GM19397 (cell line): Measurements from ENCODE around the gene APOOL.
A peak's percentile ranks its signal among the peaks of the same experiment; 100 is the strongest.
"Not testable (repeated sequence)": the region's sequence is repeated elsewhere in the genome, so short reads cannot be mapped to it uniquely, and the experiment has no call there.

ENCODE experiments used
- ATAC-seq: cut with Tn5 transposase; IDR thresholded peaks from one replicate; pipeline ENCODE4 v1.9.1; 2021; ENCODE audit warnings: mild to moderate bottlenecking, moderate library complexity; ENCODE audit not compliant: unreplicated experiment

APOOL gene

GRCh38 chrX:85003655-85004244, at the start of gene APOOL:
TSS of gene APOOL (plus strand) at chrX:85003877. CDS start at chrX:85003913, 36 bp downstream.
- ATAC-seq: peak; percentile 98

GRCh38 chrX:84956304-84956703, 47.4 kb upstream of the APOOL start:
- no peak for ATAC-seq

- no peak for ATAC-seq
These were observed 28.9 kb upstream of the APOOL start for GRCh38 chrX:84974803-84975202.

GRCh38 chrX:84991739-84992138, 11.9 kb upstream of the APOOL start:
- ATAC-seq: not testable (repeated sequence)

- no peak for ATAC-seq
These were observed 10.5 kb upstream of the APOOL start for GRCh38 chrX:84993150-84993549.

GRCh38 chrX:85001344-85001743, 2.3 kb upstream of the APOOL start:
- no peak for ATAC-seq

- no peak for ATAC-seq
These were observed 578 bp downstream of the APOOL start for GRCh38 chrX:85004255-85004654.

- no peak for ATAC-seq
These were observed 8.4 kb downstream of the APOOL start for GRCh38 chrX:85012098-85012497.

- not testable (repeated sequence) for ATAC-seq
These were observed 11.7 kb downstream of the APOOL start for GRCh38 chrX:85015351-85015750.

- no peak for ATAC-seq
These were observed 14.0 kb downstream of the APOOL start for GRCh38 chrX:85017721-85018120.

GRCh38 chrX:85018471-85018870, 14.8 kb downstream of the APOOL start:
- no peak for ATAC-seq

- no peak for ATAC-seq
These were observed 16.5 kb downstream of the APOOL start for GRCh38 chrX:85020216-85020615.

- no peak for ATAC-seq
These were observed 20.4 kb downstream of the APOOL start for GRCh38 chrX:85024044-85024443.

- ATAC-seq: no peak
These were observed 20.9 kb downstream of the APOOL start for GRCh38 chrX:85024562-85024961.

GRCh38 chrX:85026170-85026569, 22.5 kb downstream of the APOOL start:
- no peak for ATAC-seq

GRCh38 chrX:85029043-85029442, 25.4 kb downstream of the APOOL start:
- no peak for ATAC-seq

GRCh38 chrX:85031505-85031904, 27.8 kb downstream of the APOOL start:
- no peak for ATAC-seq

- ATAC-seq: no peak
These were observed 33.4 kb downstream of the APOOL start for GRCh38 chrX:85037114-85037513.

- no peak for ATAC-seq
These were observed 48.0 kb downstream of the APOOL start for GRCh38 chrX:85051627-85052026.

GRCh38 chrX:85052205-85052604, 48.5 kb downstream of the APOOL start:
- ATAC-seq: no peak

GRCh38 chrX:85052636-85053343, 49.1 kb downstream of the APOOL start:
- no peak for ATAC-seq

- no peak for ATAC-seq
These were observed 62.0 kb downstream of the APOOL start for GRCh38 chrX:85065512-85066198.
